Peyer's patch (tissue), 4 donors: ENCODE measurements around the gene MACROH2A2. TPM values are rescaled to one million over a fixed set of nuclear protein-coding genes. Genes with fewer than 3 reads are reported as not detected.

Experiments used
- DNase-seq, 3 donors: peaks; one replicate each; pipeline ENCODE4 v3.0.0-alpha.2; 2017 to 2019
- H3K27ac ChIP-seq, 4 donors: fragments of 200-600 bp; sonication (generic); one replicate each; pipeline ENCODE4 v1.5.1; 2016 to 2019
- H3K27me3 ChIP-seq, 2 donors: fragments of 200-600 bp; sonication (generic); one replicate each; pipeline ENCODE4 v1.5.1; 2019
- H3K36me3 ChIP-seq, 3 donors: fragments of 200-600 bp; sonication (generic); one replicate each; pipeline ENCODE4 v1.5.1; 2016 to 2019
- H3K4me1 ChIP-seq, 4 donors: fragments of 200-600 bp; sonication (generic); one replicate each; pipeline ENCODE4 v1.5.1; 2016 to 2019
- H3K4me3 ChIP-seq, 4 donors: fragments of 200-600 bp; sonication (generic); 1 replicate in 3 of 4; 2 replicates in 1 of 4; pipeline ENCODE4 v1.5.1; 2016 to 2019; ENCODE audit warnings: mild to moderate bottlenecking in 1 of 4
- H3K9me3 ChIP-seq, 4 donors: fragments of 200-600 bp; sonication (generic); one replicate each; pipeline ENCODE4 v1.5.1; 2016 to 2019; ENCODE audit warnings: mild to moderate bottlenecking in 1 of 4
- CTCF ChIP-seq, 6 experiments: fragments of 450-650 bp in 4 of 6; fragments of 200-600 bp in 2 of 6; sonication (generic) in 1 of 6; IDR thresholded peaks; one replicate each; pipeline ENCODE4 v1.5.1; 2017 to 2019; ENCODE audit warnings: antibody characterized with exemption in 6 of 6, mild to moderate bottlenecking in 3 of 6, moderate library complexity in 1 of 6
- POLR2A ChIP-seq, 2 donors: fragments of 450-650 bp; IDR thresholded peaks; one replicate each; pipeline ENCODE4 v1.5.1; 2017; ENCODE audit warnings: antibody characterized with exemption in 2 of 2, mild to moderate bottlenecking in 2 of 2, moderate library complexity in 2 of 2
- total RNA-seq, 4 donors: library from RNA; depleted of rRNA; stranded (reverse); fragments of >200 nt; gene quantifications; one replicate each; pipeline ENCODE4 v1.1.0, GENCODE V29; 2016

MACROH2A2 gene
- total RNA-seq, 4 donors from 2014 or later: 10.4 to 18.2 (median 13.6) TPM

GRCh38 chr10:70090951-70091350 is 38.3 kb downstream of the MACROH2A2 start:
- H3K36me3 ChIP-seq: peaks cover 0 to 22% (median 0%) of the 10 kb centered on the region in 3 donors
- H3K27ac ChIP-seq: no peak overlapping the region
- H3K4me1 ChIP-seq: no peaks in the 10 kb centered on the region
- H3K9me3 ChIP-seq: no peaks in the 10 kb centered on the region
- no peak for DNase-seq
- H3K27me3 ChIP-seq: no peaks in the 10 kb centered on the region
- TF ChIP-seq POLR2A (IDR thresholded peaks at IDR 0.05): no peak
- no peak for TF ChIP-seq CTCF (IDR thresholded peaks at IDR 0.05)
- no peak overlapping the region for H3K4me3 ChIP-seq

- no peaks in the 10 kb centered on the region for H3K27me3 ChIP-seq
- no peaks in the 10 kb centered on the region for H3K4me1 ChIP-seq
- DNase-seq: no peak
- H3K27ac ChIP-seq: peak overlapping the region in 1 of 4 donors; percentile 49
- peak overlapping the region in 2 of 4 donors; percentile 2 to 22 for H3K4me3 ChIP-seq
- H3K36me3 ChIP-seq: peaks cover 0 to 25% (median 0%) of the 10 kb centered on the region in 3 donors
- no peak for TF ChIP-seq POLR2A (IDR thresholded peaks at IDR 0.05)
- no peak for TF ChIP-seq CTCF (IDR thresholded peaks at IDR 0.05)
- no peaks in the 10 kb centered on the region for H3K9me3 ChIP-seq
Observed at GRCh38 chr10:70092389-70092718, 39.7 kb downstream of the MACROH2A2 start.

GRCh38 chr10:70093335-70093944 is 40.8 kb downstream of the MACROH2A2 start:
- Histone ChIP-seq H3K9me3 (no peaks in the 10 kb centered on the region), H3K36me3 (peaks cover 0 to 25% (median 0%) of the 10 kb centered on the region in 3 donors), H3K4me1 (no peaks in the 10 kb centered on the region), H3K27me3 (no peaks in the 10 kb centered on the region), H3K27ac (peak overlapping the region in 2 of 4 donors; percentile 30 to 37), H3K4me3 (peak overlapping the region in 2 of 4 donors; percentile 2 to 16)
- no peak for TF ChIP-seq POLR2A (IDR thresholded peaks at IDR 0.05)
- no peak for TF ChIP-seq CTCF (IDR thresholded peaks at IDR 0.05)
- DNase-seq: no peak

- Histone ChIP-seq H3K36me3 (peaks cover 0 to 25% (median 0%) of the 10 kb centered on the region in 3 donors), H3K27me3 (no peaks in the 10 kb centered on the region), H3K4me1 (no peaks in the 10 kb centered on the region), H3K4me3 (no peak overlapping the region), H3K27ac (no peak overlapping the region), H3K9me3 (no peaks in the 10 kb centered on the region)
- no peak for DNase-seq
- TF ChIP-seq CTCF (IDR thresholded peaks at IDR 0.05): no peak
- no peak for TF ChIP-seq POLR2A (IDR thresholded peaks at IDR 0.05)
Observed at GRCh38 chr10:70094250-70094649, 41.6 kb downstream of the MACROH2A2 start.

- H3K27ac ChIP-seq: no peak overlapping the region
- peaks cover 0 to 25% (median 0%) of the 10 kb centered on the region in 3 donors for H3K36me3 ChIP-seq
- H3K9me3 ChIP-seq: no peaks in the 10 kb centered on the region
- TF ChIP-seq POLR2A (IDR thresholded peaks at IDR 0.05): no peak
- no peak for TF ChIP-seq CTCF (IDR thresholded peaks at IDR 0.05)
- no peaks in the 10 kb centered on the region for H3K4me1 ChIP-seq
- H3K27me3 ChIP-seq: no peaks in the 10 kb centered on the region
- DNase-seq: no peak
- H3K4me3 ChIP-seq: no peak overlapping the region
Observed at GRCh38 chr10:70096016-70096704, 43.5 kb downstream of the MACROH2A2 start.
